Epithelial cell of prostate (primary cell): Measurements from ENCODE around the gene HNRNPA0.

ENCODE experiments used
- DNase-seq: peaks from one replicate; pipeline ENCODE4 v3.0.0-alpha.2; 2011; ENCODE audit warnings: low read depth, low spot score
- H3K27ac ChIP-seq: fragments of 450-650 bp; 2 replicates; pipeline ENCODE4 v1.5.1; 2017; ENCODE audit warnings: mild to moderate bottlenecking

The HNRNPA0 gene

DNA sequence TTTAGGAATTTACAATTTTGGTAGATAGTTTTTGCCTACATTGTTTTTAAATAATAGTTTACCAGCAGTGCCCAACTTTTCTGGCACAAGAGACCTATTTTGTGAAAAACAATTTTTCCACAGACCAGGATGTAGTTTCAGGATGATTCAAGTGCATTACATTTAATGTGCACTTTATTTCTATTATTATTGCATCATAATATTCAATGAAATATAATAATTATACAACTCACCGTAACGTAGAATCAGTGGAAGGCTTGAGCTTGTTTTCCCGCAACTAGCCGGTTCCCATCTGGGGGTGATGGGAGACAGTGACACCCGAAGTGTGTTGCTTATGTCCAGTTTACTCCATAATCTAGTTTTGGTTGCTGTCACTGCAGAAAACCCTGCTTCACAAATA lies 3.5 kb upstream of the HNRNPA0 start:
- DNase-seq = no peak
- H3K27ac ChIP-seq = no peak overlapping the region

- DNase-seq = no peak
- peak overlapping the region; percentile 90 for H3K27ac ChIP-seq
These were observed 999 bp upstream of the HNRNPA0 start for GRCh38 chr5:137754961-137755762.

DNA sequence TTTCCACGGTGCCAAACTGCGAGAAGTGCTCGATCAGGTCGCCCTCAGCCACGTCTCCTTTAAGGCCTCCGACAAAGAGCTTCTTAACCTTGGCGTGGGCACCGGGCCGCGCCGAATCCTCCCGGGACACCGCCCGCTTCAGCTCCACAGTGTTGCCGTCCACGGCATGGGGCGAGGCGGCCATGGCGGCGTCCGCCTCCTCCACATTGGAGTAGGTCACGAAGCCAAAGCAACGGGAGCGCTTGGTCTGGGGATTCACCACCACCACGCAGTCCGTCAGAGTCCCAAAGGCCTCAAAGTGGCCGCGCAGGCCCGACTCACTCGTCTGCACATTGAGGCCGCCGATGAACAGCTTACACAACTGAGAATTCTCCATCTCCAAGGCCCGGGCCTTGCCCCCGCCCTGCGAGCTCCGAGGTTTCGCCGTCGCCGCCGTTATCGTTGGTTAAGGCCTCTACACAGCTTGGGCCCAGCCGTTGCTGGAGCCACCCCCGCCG lies 424 bp downstream of the HNRNPA0 start:
- no peak for DNase-seq
- H3K27ac ChIP-seq = peak overlapping the region; percentile 90

- peak overlapping the region; percentile 90 for H3K27ac ChIP-seq
- DNase-seq = no peak
These were observed 1.1 kb downstream of the HNRNPA0 start for GRCh38 chr5:137752905-137753690.

DNA sequence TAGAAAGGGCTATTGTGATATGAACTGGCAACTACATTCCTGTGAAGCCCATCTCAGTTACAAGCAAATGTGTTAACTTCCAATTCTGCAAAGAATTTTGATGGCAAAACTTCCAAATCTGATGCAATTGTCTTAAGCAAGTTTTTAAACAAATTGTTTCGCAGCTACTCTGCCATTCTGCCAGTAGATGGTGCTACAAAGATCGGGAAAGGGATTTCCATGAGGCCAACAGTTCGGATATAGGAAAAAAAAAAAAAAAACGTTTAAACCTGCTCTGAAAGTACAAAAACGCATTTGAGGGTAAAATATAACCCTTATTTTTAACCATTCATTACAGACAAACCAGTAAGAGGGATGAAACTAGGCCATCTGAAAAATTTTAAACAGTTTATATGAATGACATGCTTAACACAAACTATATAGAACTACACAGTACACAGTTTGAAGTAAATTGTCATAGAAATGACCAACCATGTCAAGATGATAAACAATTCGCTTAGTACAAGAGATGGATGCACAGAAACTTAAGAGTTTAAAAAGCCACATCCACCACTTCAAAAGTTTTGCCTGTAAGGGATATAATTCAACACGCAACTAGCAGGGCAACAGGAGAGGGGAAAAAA lies 2.2 kb downstream of the HNRNPA0 start:
- peak overlapping the region; percentile 90 for H3K27ac ChIP-seq
- no peak for DNase-seq

- no peak for DNase-seq
- no peak overlapping the region for H3K27ac ChIP-seq
These were observed 3.7 kb downstream of the HNRNPA0 start for GRCh38 chr5:137750436-137750835.

DNA sequence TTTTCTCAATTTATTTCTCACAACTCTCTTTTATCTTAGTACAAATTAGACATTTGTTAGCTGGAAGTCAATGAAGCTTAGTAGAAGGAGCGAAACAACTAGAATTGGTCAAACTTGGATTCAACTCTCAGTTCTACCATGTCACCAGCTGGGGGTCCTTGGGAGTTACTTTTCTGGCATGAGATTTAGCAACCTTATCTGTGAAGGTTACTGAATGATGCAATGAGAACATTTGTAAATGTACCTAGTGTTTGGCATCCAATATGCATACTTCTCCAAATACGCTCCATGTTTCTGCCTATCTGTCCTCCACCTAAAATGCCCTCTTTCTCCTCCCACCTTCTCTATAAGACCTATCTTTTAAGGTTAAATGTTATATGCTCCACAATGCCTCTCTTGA lies 6.3 kb downstream of the HNRNPA0 start:
- H3K27ac ChIP-seq = no peak overlapping the region
- no peak for DNase-seq

DNA sequence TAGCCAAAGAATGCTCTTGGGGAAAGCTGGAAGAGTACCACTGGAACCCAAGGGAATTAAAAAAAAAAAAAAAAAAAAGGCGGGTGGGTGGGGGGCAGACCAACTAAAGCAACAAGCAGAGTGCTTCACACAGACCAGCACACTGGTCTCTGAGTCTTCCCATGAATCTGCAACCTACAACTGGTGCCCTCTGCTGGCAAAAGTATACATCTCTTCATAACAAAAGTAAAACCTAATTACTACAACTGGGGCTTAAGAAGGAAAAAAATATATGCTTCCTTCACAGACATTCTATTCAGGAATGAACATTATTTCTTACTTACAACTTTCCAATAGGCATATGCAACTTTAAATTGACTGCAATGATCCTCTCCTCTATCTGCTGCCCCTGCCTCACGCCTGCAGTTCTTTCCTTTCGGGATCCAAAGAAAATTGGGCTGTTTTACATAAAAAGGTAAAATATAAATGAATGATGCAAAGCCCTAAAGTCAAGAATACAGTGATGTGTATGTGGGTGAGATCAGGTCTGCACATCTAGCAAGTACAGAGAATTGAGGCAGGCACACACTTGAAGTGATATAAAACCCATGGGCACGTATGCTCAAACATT lies 11.0 kb downstream of the HNRNPA0 start:
- DNase-seq = no peak
- H3K27ac ChIP-seq = no peak overlapping the region

- no peak overlapping the region for H3K27ac ChIP-seq
- DNase-seq = no peak
These were observed 12.4 kb downstream of the HNRNPA0 start for GRCh38 chr5:137741718-137742117.

GRCh38 chr5:137739737-137740136 lies 14.4 kb downstream of the HNRNPA0 start:
- no peak for DNase-seq

DNA sequence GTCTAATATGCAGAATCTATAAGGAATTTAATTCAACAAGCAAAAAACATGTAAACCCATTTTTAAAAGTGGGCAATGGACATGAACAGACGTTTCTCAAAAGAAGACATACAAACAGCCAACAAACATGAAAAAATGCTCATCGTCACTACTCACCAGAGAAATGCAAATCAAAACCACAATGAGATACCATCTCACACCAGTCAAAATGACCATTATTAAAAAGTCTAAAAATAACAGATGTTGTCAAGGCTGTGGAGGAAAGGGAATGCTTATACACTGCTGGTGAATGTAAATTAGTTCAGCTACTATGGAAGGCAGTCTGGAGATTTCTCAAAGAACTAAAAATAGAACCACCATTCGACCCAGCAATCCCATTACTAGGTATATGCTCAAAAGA lies 15.2 kb downstream of the HNRNPA0 start:
- no peak overlapping the region for H3K27ac ChIP-seq
- DNase-seq = no peak

More at GRCh38 chr5:137739737-137740136, 14.4 kb downstream of the HNRNPA0 start:
- H3K27ac ChIP-seq = no peak overlapping the region

GRCh38 chr5:137737349-137738131 lies 16.6 kb downstream of the HNRNPA0 start:
- H3K27ac ChIP-seq = peak overlapping the region; percentile 64
- peak; percentile 74 for DNase-seq

DNA sequence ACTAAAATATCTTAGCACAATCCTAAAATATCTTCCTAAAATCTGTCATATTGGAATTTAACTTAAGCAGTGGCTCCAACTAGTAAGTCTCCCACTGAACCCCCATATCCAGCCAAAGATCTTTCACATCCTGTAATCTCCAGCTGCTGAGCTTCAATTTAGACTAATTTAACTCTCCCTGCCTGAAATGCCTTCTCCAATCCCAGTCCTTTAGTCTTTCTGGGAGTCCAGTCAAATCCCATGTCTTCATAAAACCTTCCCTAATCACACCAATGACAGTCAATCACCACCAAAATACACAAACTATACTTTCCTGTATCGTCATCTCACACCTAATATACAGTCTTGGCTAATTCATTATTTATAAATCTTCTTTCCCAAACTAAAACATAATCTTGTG lies 17.7 kb downstream of the HNRNPA0 start:
- no peak for DNase-seq
- no peak overlapping the region for H3K27ac ChIP-seq

DNA sequence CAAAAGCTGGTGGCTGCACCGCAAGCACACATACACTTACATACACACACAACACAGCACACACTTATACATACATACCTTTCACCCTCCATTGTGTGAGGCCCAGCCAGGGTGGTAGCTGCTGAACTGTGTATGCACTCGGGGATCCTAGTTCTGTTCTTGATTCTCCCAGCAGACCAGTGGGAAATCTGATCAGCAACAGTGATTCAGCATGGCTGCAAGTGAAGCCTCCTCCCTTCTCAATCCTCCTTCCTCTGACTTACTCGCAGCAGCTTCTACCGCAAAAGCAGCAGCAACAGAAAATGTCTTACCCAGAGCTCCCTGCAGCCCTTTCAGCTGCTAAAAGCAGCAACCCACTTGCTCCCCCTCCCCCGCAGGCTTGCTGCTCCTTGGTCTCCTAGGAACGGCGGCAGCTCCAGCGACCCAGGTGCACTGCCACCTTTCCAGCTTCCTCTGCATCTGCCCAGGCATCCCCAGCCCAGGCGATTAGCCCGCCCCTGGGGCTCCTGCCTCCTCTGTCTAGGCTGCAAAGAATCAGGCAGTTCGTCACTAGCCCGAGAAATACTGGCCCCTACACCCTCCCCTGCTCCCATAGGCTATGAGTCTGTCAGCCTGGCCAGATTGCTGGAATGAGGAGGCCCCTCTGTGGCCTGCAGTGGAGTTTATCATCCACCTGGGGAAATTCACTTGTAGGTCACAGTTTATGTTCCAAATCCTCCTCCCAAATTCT lies 18.4 kb downstream of the HNRNPA0 start, which contains the start of gene KLHL3:
Gene KLHL3 (minus strand): TSS at position 535 of the 730 bp plus-strand sequence. CDS start 443 bp downstream, at position 92.
- peak within 1 kb of the TSS; percentile 47 for H3K27ac ChIP-seq
- DNase-seq = no peak

DNA sequence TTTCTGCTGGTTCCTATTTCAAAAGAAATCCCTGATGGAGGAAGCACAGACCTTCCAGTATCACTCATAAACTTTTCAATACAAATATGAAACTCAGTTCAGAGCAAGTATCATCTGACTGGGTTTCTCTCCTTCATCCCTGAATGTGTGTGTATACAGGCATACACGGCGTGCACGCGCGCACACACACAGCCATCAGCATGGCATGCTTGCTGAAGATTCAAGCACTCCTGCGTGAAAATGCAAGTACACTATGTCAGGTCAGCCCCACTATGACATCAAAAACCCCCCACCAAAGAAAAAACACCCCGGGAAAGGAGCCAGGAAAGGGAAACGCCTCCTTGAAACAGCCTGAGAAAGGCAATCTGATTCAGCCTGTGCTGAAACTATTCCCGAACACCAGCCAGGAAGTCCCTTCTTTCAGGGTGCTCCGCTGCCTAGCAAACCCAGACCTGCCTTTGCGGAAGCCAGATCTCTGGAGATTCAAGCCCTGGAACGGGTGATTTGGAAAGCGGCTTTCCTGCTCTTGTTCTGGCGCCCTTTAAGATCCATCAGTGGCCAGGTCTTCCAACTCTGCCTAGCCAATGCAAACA lies 19.1 kb downstream of the HNRNPA0 start:
- DNase-seq = no peak
- H3K27ac ChIP-seq = peak overlapping the region; percentile 47

DNA sequence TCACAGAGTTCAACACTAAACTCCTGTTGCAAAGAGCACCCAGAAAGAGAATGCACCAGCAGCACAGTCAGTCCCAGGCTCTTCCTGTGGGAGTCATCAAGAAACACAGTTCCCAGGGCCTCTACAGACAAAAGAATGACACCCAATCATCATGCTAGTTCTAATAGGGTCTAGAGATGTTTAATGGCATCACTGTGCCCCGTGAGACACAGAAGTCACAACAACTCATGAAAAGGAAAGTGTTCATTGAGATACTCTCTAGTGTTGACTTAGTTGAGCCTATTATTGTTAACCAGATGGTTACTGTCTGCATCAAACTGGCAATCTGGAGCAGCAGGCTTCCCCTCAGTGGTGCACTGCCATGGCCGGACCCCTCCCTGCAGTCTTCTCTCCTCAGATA lies 19.8 kb downstream of the HNRNPA0 start:
- no peak for DNase-seq
- peak overlapping the region; percentile 47 for H3K27ac ChIP-seq

GRCh38 chr5:137733922-137734321 lies 20.2 kb downstream of the HNRNPA0 start:
- no peak overlapping the region for H3K27ac ChIP-seq
- no peak for DNase-seq

GRCh38 chr5:137733006-137733405 lies 21.2 kb downstream of the HNRNPA0 start:
- H3K27ac ChIP-seq = no peak overlapping the region
- DNase-seq = no peak
